ENCODE results near the gene PAGR1. TPM values are rescaled to one million over a fixed set of nuclear protein-coding genes. Genes with fewer than 3 reads are reported as not detected.

The PAGR1 gene
- total RNA-seq, result 21.1 TPM in 2 replicates

DNA sequence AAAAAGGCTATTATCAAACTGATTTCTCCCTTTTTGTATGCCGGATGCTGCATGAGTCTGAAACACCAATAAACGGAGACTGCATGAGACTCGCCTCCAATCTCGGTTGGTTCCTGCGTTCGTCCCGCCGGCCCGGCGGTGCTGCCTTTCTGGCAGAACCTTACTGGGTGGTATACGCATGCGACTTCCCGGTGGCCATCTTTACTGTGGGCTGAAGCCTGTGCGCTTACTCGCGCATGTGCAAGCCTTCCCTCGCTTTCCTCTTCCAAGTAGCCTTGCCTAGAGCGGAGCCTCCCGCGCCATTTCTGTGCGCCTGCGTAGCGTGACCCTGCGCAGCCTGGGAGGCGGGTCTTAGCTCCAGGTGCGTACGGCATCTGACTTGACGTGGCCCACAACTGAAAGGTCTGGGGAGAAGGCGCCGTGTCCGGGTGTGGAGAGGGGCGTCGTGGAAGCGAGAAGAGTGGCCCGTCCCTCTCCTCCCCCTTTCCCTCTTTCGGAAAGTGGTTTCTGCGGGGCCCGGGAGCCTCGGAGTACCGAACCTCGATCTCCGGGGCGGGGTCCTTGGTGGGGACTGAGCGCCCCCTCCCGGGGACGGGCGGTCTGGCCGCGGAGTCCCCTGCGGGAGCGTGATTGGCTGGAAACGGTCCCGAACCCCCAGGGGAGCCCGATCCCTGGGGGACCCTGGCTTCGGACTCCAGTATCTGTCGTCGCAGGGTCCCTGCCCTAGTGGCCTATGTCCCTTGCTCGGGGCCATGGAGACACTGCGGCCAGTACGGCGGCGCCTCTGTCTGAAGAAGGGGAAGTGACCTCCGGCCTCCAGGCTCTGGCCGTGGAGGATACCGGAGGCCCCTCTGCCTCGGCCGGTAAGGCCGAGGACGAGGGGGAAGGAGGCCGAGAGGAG, at the start of gene PAGR1:
Gene PAGR1, plus strand, starts transcription at position 360 of the 901 bp plus-strand sequence. Its CDS starts 374 bp downstream, at position 734.

GRCh38 chr16:29777576-29778350, 38.2 kb upstream of the PAGR1 start, which contains the start of gene ZG16:
ZG16 (plus strand) TSS chr16:29778256; CDS start chr16:29779267, 1,011 bp downstream.

GRCh38 chr16:29790183-29790948, 25.6 kb upstream of the PAGR1 start, which contains the start of gene KIF22:
KIF22 (plus strand) TSS chr16:29790751; CDS start chr16:29790760, 9 bp downstream.

DNA sequence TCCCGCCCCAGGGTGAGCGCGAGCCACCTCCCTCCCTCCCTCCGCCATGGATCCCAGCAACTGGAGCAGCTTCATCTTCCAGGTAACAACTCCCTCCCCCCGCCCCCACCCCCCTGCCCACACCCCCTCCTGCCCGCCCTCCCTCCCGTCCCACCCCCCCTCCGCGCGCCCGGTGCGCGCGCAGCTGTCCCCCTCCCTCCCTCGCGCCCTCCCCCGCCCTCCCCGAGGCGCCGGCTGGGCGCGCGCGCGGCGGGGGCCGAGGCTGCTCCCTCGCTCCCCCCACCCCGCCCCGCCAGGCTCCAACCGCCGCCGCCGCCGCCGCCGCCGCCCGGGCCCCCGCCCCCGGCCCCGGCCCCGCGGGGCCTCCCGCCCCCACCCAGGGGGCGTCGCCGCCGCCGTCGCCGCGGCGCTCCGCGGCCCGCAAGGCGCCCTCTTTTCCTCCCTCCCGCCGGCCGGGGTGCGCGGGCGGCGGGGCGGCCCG, 9.8 kb upstream of the PAGR1 start, which contains the start of gene MAZ:
Gene MAZ, plus strand, starts transcription at position 431 of the 481 bp plus-strand sequence. CDS start 173 bp downstream, outside the sequence.

GRCh38 chr16:29811896-29812665, 3.9 kb upstream of the PAGR1 start, which contains the start of gene PRRT2:
PRRT2 (plus strand) TSS chr16:29812193; CDS start chr16:29813055, 862 bp downstream.

GRCh38 chr16:29820271-29820701, 4.3 kb downstream of the PAGR1 start, which contains the start of gene MVP:
MVP (plus strand) TSS chr16:29820462; CDS start chr16:29830550, 10,088 bp downstream.

DNA sequence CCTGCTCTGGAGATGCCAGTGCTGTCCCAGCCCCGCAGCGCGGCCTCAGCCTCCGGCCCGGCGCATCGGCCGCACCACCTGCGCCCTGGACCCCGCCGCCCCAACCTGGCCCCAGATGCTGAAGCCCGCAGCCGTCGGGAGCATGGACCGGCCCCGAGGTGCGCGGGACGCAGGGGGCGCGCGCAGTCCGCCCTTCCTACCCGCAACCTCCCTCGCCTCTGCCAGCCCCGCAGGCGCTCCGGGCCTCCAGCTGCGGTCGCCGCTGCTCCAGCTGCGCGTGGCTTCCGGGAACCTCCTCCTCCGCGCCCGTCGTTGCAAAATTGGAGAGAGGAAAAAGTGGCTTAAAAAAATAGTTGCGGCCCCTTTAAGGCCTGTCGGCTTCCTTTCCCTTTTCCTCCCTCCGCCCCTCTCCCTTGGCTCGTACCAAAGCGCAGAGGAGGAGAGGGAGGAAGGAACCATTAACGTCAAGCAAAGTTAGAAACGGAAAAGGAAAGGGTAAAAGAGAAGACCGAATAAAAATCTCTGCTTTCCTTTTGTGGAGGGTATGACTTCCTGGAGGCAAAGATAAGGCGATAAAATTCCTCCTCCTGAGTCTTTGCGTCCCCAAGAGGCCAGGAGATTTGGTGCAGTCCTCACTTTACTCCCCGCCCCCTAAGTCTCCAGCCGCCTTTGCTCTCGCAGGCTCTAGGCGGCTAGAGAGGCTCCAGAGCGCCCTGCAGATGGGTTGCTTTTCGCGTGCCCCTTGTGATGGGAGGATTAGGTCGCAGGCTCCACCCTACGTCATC, 47.1 kb downstream of the PAGR1 start, which contains the start of gene CDIPT:
Gene CDIPT, minus strand, starts transcription at position 343 of the 785 bp plus-strand sequence. CDS start 369 bp downstream, outside the sequence.

Small RNA genes lying within 50 kb of the gene (small RNA-seq; reads per million reads assigned to genes)
- not detected for gene AC009133.6
- not detected for gene AC120114.4

Other genes starting within 250 kb of the PAGR1 start
- not detected in 2 replicates for gene SPN, start 152.9 kb upstream of the PAGR1 start, total RNA-seq
- 33.4 and 45.3 TPM in 2 replicates for gene QPRT, start 137.0 kb upstream of the PAGR1 start, total RNA-seq
- gene C16orf54, start 70.2 kb upstream of the PAGR1 start, total RNA-seq, result 1.3 and 1.6 TPM in 2 replicates
- not detected in 2 replicates for gene ZG16, start 37.9 kb upstream of the PAGR1 start, total RNA-seq
- 8.4 and 8.8 TPM in 2 replicates for gene KIF22, start 25.4 kb upstream of the PAGR1 start, total RNA-seq
- 145 and 209 TPM in 2 replicates for gene MAZ, start 9.6 kb upstream of the PAGR1 start, total RNA-seq
- gene PRRT2, start 4.0 kb upstream of the PAGR1 start, total RNA-seq, result 5.2 and 6.5 TPM in 2 replicates
- 392 and 503 TPM in 2 replicates for gene MVP, start 4.3 kb downstream of the PAGR1 start, total RNA-seq
- gene CDIPT, start 47.1 kb downstream of the PAGR1 start, total RNA-seq, result 108 and 112 TPM in 2 replicates
- 0.85 and 1.1 TPM in 2 replicates for gene SEZ6L2, start 83.4 kb downstream of the PAGR1 start, total RNA-seq
- 1.5 and 2.1 TPM in 2 replicates for gene ASPHD1, start 84.3 kb downstream of the PAGR1 start, total RNA-seq
- gene KCTD13, start 110.1 kb downstream of the PAGR1 start, total RNA-seq, result 11.9 and 13.3 TPM in 2 replicates
- 76.1 and 95.6 TPM in 2 replicates for gene TMEM219, start 145.9 kb downstream of the PAGR1 start, total RNA-seq
- gene TAOK2, start 157.7 kb downstream of the PAGR1 start, total RNA-seq, result 61.0 and 61.7 TPM in 2 replicates
- 3.7 and 7.4 TPM in 2 replicates for gene HIRIP3, start 179.5 kb downstream of the PAGR1 start, total RNA-seq
- 22.2 and 42.6 TPM in 2 replicates for gene INO80E, start 180.1 kb downstream of the PAGR1 start, total RNA-seq
- gene DOC2A, start 194.9 kb downstream of the PAGR1 start, total RNA-seq, result not detected in 2 replicates
- not detected in 2 replicates for gene C16orf92, start 207.0 kb downstream of the PAGR1 start, total RNA-seq
- gene TLCD3B, start 215.1 kb downstream of the PAGR1 start, total RNA-seq, result 0.12 TPM in 1 of 2 replicates, not detected in the other
- 648 and 853 TPM in 2 replicates for gene ALDOA, start 249.6 kb downstream of the PAGR1 start, total RNA-seq